Astrocyte of the cerebellum (primary cell): ENCODE measurements around the gene CLEC9A.

Experiments used
- DNase-seq: peaks from one replicate; pipeline ENCODE4 v3.0.0-alpha.2; 2011; ENCODE audit warnings: low read depth
- H3K4me3 ChIP-seq: 2 replicates; pipeline ENCODE4 v1.5.1; 2011; ENCODE audit warnings: mild to moderate bottlenecking, low read depth, low read length, moderate library complexity
- CTCF ChIP-seq: IDR thresholded peaks from 2 replicates; pipeline ENCODE4 v1.5.1; 2012; ENCODE audit warnings: low read length, low read depth, moderate library complexity, mild to moderate bottlenecking; ENCODE audit errors: missing control alignments
- in situ Hi-C: cut with HindIII; loops from 2 replicates; pipeline ENCODE4 v1.10.0; 2017; ENCODE audit warnings: low sequenced_read_pairs

CLEC9A gene

GRCh38 chr12:10084733-10085132 is 54.3 kb downstream of the CLEC9A start:
- no peak for DNase-seq
- in situ Hi-C loops: no loop called here
- TF ChIP-seq CTCF: no peak
- no peak overlapping the region for H3K4me3 ChIP-seq

GRCh38 chr12:10086387-10086786 is 55.9 kb downstream of the CLEC9A start:
- no peak for TF ChIP-seq CTCF
- in situ Hi-C loops: no loop called here
- H3K4me3 ChIP-seq: no peak overlapping the region
- DNase-seq: no peak

GRCh38 chr12:10088031-10088430 is 57.5 kb downstream of the CLEC9A start:
- H3K4me3 ChIP-seq: no peak overlapping the region
- no peak for DNase-seq
- TF ChIP-seq CTCF: no peak
- in situ Hi-C loops: no loop called here

GRCh38 chr12:10088955-10089900 is 58.7 kb downstream of the CLEC9A start:
- H3K4me3 ChIP-seq: no peak overlapping the region
- DNase-seq: no peak
- in situ Hi-C loops: no loop called here
- TF ChIP-seq CTCF: no peak

GRCh38 chr12:10094646-10095395 is 64.3 kb downstream of the CLEC9A start:
- TF ChIP-seq CTCF: no peak
- H3K4me3 ChIP-seq: no peak overlapping the region
- no peak for DNase-seq
- in situ Hi-C loops: no loop called here

- DNase-seq: no peak
- in situ Hi-C loops: no loop called here
- no peak for TF ChIP-seq CTCF
- H3K4me3 ChIP-seq: no peak overlapping the region
Observed at GRCh38 chr12:10095971-10096370, 65.5 kb downstream of the CLEC9A start.
